Measurements from ENCODE around the gene ALDH3B1.

ALDH3B1 gene

GRCh38 chr11:67996622-67997474 lies 13.3 kb upstream of the ALDH3B1 start (continued):
- TF ChIP-seq ZBTB7A (tag by site-specific recombination; IDR thresholded peaks at IDR 0.05; ENCODE audit: low read depth) (no peak), SP3 (tag by site-specific recombination; IDR thresholded peaks at IDR 0.05) (peak; percentile 90), KLF1 (tag by site-specific recombination; IDR thresholded peaks at IDR 0.05) (peak; percentile 71), KLF17 (tag by site-specific recombination; IDR thresholded peaks at IDR 0.05) (no peak), ZNF571 (tag by site-specific recombination; IDR thresholded peaks at IDR 0.05) (no peak), ZNF148 (tag by site-specific recombination; IDR thresholded peaks at IDR 0.05; ENCODE audit: borderline replicate concordance) (no peak), RBAK (tag by site-specific recombination; IDR thresholded peaks at IDR 0.05) (no peak), ZSCAN16 (tag by site-specific recombination; IDR thresholded peaks at IDR 0.05) (no peak), ZNF341 (tag by site-specific recombination; IDR thresholded peaks at IDR 0.05; ENCODE audit: low read depth) (no peak), ZNF654 (tag by site-specific recombination; IDR thresholded peaks at IDR 0.05; ENCODE audit: low read depth) (no peak), ZNF521 (tag by site-specific recombination; IDR thresholded peaks at IDR 0.05) (no peak), ZNF837 (tag by site-specific recombination; IDR thresholded peaks at IDR 0.05) (no peak), ZNF138 (tag by site-specific recombination; IDR thresholded peaks at IDR 0.05; ENCODE audit: borderline replicate concordance) (no peak), KLF8 (tag by site-specific recombination; IDR thresholded peaks at IDR 0.05) (peak; percentile 63; the same call in 1 of the 2 replicates), ZBTB49 (tag by site-specific recombination; IDR thresholded peaks at IDR 0.05; ENCODE audit: low read depth) (no peak), ZNF23 (tag by site-specific recombination; IDR thresholded peaks at IDR 0.05; ENCODE audit: borderline replicate concordance) (no peak), ZNF366 (tag by site-specific recombination; conservative IDR thresholded peaks at IDR 0.05) (no peak), ZBTB10 (tag by site-specific recombination; IDR thresholded peaks at IDR 0.05) (no peak)
- TF ChIP-seq, protein P1, sequence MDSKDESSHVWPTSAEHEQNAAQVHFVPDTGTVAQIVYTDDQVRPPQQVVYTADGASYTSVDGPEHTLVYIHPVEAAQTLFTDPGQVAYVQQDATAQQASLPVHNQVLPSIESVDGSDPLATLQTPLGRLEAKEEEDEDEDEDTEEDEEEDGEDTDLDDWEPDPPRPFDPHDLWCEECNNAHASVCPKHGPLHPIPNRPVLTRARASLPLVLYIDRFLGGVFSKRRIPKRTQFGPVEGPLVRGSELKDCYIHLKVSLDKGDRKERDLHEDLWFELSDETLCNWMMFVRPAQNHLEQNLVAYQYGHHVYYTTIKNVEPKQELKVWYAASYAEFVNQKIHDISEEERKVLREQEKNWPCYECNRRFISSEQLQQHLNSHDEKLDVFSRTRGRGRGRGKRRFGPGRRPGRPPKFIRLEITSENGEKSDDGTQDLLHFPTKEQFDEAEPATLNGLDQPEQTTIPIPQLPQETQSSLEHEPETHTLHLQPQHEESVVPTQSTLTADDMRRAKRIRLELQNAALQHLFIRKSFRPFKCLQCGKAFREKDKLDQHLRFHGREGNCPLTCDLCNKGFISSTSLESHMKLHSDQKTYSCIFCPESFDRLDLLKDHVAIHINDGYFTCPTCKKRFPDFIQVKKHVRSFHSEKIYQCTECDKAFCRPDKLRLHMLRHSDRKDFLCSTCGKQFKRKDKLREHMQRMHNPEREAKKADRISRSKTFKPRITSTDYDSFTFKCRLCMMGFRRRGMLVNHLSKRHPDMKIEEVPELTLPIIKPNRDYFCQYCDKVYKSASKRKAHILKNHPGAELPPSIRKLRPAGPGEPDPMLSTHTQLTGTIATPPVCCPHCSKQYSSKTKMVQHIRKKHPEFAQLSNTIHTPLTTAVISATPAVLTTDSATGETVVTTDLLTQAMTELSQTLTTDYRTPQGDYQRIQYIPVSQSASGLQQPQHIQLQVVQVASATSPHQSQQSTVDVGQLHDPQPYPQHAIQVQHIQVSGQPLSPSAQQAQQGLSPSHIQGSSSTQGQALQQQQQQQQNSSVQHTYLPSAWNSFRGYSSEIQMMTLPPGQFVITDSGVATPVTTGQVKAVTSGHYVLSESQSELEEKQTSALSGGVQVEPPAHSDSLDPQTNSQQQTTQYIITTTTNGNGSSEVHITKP (tag by site-specific recombination; IDR thresholded peaks at IDR 0.05): no peak
- TF ChIP-seq, protein P2, sequence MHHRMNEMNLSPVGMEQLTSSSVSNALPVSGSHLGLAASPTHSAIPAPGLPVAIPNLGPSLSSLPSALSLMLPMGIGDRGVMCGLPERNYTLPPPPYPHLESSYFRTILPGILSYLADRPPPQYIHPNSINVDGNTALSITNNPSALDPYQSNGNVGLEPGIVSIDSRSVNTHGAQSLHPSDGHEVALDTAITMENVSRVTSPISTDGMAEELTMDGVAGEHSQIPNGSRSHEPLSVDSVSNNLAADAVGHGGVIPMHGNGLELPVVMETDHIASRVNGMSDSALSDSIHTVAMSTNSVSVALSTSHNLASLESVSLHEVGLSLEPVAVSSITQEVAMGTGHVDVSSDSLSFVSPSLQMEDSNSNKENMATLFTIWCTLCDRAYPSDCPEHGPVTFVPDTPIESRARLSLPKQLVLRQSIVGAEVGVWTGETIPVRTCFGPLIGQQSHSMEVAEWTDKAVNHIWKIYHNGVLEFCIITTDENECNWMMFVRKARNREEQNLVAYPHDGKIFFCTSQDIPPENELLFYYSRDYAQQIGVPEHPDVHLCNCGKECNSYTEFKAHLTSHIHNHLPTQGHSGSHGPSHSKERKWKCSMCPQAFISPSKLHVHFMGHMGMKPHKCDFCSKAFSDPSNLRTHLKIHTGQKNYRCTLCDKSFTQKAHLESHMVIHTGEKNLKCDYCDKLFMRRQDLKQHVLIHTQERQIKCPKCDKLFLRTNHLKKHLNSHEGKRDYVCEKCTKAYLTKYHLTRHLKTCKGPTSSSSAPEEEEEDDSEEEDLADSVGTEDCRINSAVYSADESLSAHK (tag by site-specific recombination; IDR thresholded peaks at IDR 0.05): no peak
